Measurements from ENCODE around the gene EPX. TPM values are rescaled to one million over a fixed set of nuclear protein-coding genes. Genes with fewer than 3 reads are reported as not detected.

EPX gene
- total RNA-seq, 1 donor: 0.54 TPM

GRCh38 chr17:58247511-58248363 is 55.2 kb downstream of the EPX start:
- no peak for DNase-seq (ENCODE audit: low read depth in 2 of 3, low spot score in 2 of 3)

- no peak for DNase-seq (ENCODE audit: low read depth in 2 of 3, low spot score in 2 of 3)
These were observed 56.4 kb downstream of the EPX start for GRCh38 chr17:58248955-58249269.

- DNase-seq (ENCODE audit: low read depth in 2 of 3, low spot score in 2 of 3): peak; percentile 61 to 68 (median 62)
These were observed 57.0 kb downstream of the EPX start for GRCh38 chr17:58249270-58250133.

- DNase-seq (ENCODE audit: low read depth in 2 of 3, low spot score in 2 of 3): no peak
These were observed 58.0 kb downstream of the EPX start for GRCh38 chr17:58250344-58251011.

GRCh38 chr17:58252141-58252540 is 59.6 kb downstream of the EPX start:
- DNase-seq (ENCODE audit: low read depth in 2 of 3, low spot score in 2 of 3): no peak

GRCh38 chr17:58253082-58253481 is 60.6 kb downstream of the EPX start:
- DNase-seq (ENCODE audit: low read depth in 2 of 3, low spot score in 2 of 3): no peak

Other genes with a start within 250 kb of the EPX start
- gene CUEDC1, start 237.3 kb upstream of the EPX start, total RNA-seq: 0.54 TPM
- 85.1 TPM for gene VEZF1, start 204.5 kb upstream of the EPX start, total RNA-seq
- 316 TPM for gene SRSF1, start 185.5 kb upstream of the EPX start, total RNA-seq
- 14.5 TPM for gene DYNLL2, start 109.3 kb upstream of the EPX start, total RNA-seq
- gene OR4D1, start 44.3 kb upstream of the EPX start, total RNA-seq: 0.81 TPM
- under 0.01 TPM for gene OR4D2, start 25.7 kb upstream of the EPX start, total RNA-seq
- gene MKS1, start 26.5 kb downstream of the EPX start, total RNA-seq: 21.3 TPM
- under 0.01 TPM for gene LPO, start 45.9 kb downstream of the EPX start, total RNA-seq
- gene MPO, start 88.2 kb downstream of the EPX start, total RNA-seq: 371 TPM
- gene TSPOAP1, start 136.1 kb downstream of the EPX start, total RNA-seq: 16.7 TPM
- gene SUPT4H1, start 159.5 kb downstream of the EPX start, total RNA-seq: 67.3 TPM
- gene RNF43, start 224.8 kb downstream of the EPX start, total RNA-seq: 0.54 TPM

Measured in hematopoietic multipotent progenitor cell (in vitro differentiated cells).